Trophoblast cell (in vitro differentiated cells and primary cell): Measurements from ENCODE around the gene SPOCK1.

Source experiments
- DNase-seq, 2 donors: peaks; one replicate each; pipeline ENCODE4 v3.0.0-alpha.2; 2016
- H2AFZ ChIP-seq: 2 replicates; pipeline ENCODE4 v1.6.1; 2013; ENCODE audit warnings: low read length, moderate library complexity, mild to moderate bottlenecking; ENCODE audit not compliant: insufficient read depth, poor library complexity
- H2AK5ac ChIP-seq: 2 replicates; pipeline ENCODE4 v1.6.1; 2013; ENCODE audit warnings: mild to moderate bottlenecking, low read length
- H2BK120ac ChIP-seq: 2 replicates; pipeline ENCODE4 v1.6.1; 2013; ENCODE audit warnings: low read length, mild to moderate bottlenecking, moderate library complexity; ENCODE audit not compliant: insufficient read depth, poor library complexity
- H2BK12ac ChIP-seq: 2 replicates; pipeline ENCODE4 v1.6.1; 2013; ENCODE audit warnings: mild to moderate bottlenecking, low read length, moderate library complexity
- H2BK5ac ChIP-seq: 2 replicates; pipeline ENCODE4 v1.6.1; 2013; ENCODE audit warnings: low read length, low read depth, moderate library complexity, mild to moderate bottlenecking; ENCODE audit not compliant: poor library complexity
- H3K14ac ChIP-seq: 2 replicates; pipeline ENCODE4 v1.6.1; 2013; ENCODE audit warnings: mild to moderate bottlenecking, low read length
- H3K18ac ChIP-seq: 2 replicates; pipeline ENCODE4 v1.6.1; 2013; ENCODE audit warnings: mild to moderate bottlenecking, low read length
- H3K23ac ChIP-seq: 2 replicates; pipeline ENCODE4 v1.6.1; 2013; ENCODE audit warnings: low read length
- H3K27ac ChIP-seq: 2 replicates; pipeline ENCODE4 v1.5.1; 2013; ENCODE audit warnings: low read depth, mild to moderate bottlenecking, inconsistent platforms, low read length, moderate library complexity
- H3K27me3 ChIP-seq: 2 replicates; pipeline ENCODE4 v1.6.1; 2013; ENCODE audit warnings: inconsistent platforms, mild to moderate bottlenecking, low read length, moderate library complexity; ENCODE audit not compliant: insufficient read depth
- H3K36me3 ChIP-seq, 2 experiments: 1 replicate in 1 of 2; 2 replicates in 1 of 2; pipeline ENCODE4 v1.6.1; 2013; ENCODE audit warnings: low read length in 2 of 2, mild to moderate bottlenecking in 2 of 2, moderate library complexity in 1 of 2; ENCODE audit not compliant: insufficient read depth in 2 of 2, control insufficient read depth in 1 of 2
- H3K4ac ChIP-seq: 2 replicates; pipeline ENCODE4 v1.6.1; 2013; ENCODE audit warnings: low read depth, mild to moderate bottlenecking, low read length, moderate library complexity
- H3K4me1 ChIP-seq, 2 experiments: 1 replicate in 1 of 2; 2 replicates in 1 of 2; pipeline ENCODE4 v1.6.1; 2013; ENCODE audit warnings: low read length in 2 of 2, mild to moderate bottlenecking in 2 of 2, moderate library complexity in 1 of 2; ENCODE audit not compliant: insufficient read depth in 2 of 2, control insufficient read depth in 1 of 2
- H3K4me2 ChIP-seq: 2 replicates; pipeline ENCODE4 v1.6.1; 2013; ENCODE audit warnings: inconsistent platforms, mild to moderate bottlenecking, low read length, moderate library complexity
- H3K4me3 ChIP-seq: 2 replicates; pipeline ENCODE4 v1.5.1; 2013; ENCODE audit warnings: mild to moderate bottlenecking, low read depth, low read length, inconsistent platforms
- H3K79me1 ChIP-seq: one replicate; pipeline ENCODE4 v1.6.1; 2013; ENCODE audit warnings: low read length
- H3K79me2 ChIP-seq: 2 replicates; pipeline ENCODE4 v1.6.1; 2013; ENCODE audit warnings: low read length, mild to moderate bottlenecking; ENCODE audit not compliant: control insufficient read depth, insufficient read depth, poor library complexity
- H3K9ac ChIP-seq: 2 replicates; pipeline ENCODE4 v1.6.1; 2013; ENCODE audit warnings: mild to moderate bottlenecking, low read length
- H3K9me3 ChIP-seq: 2 replicates; pipeline ENCODE4 v1.6.1; 2013; ENCODE audit warnings: low read depth, mild to moderate bottlenecking, control low read depth, inconsistent platforms, low read length; ENCODE audit not compliant: insufficient read depth
- H4K12ac ChIP-seq: 2 replicates; pipeline ENCODE4 v1.6.1; 2013; ENCODE audit warnings: low read depth, mild to moderate bottlenecking, low read length, moderate library complexity
- H4K8ac ChIP-seq: 2 replicates; pipeline ENCODE4 v1.6.1; 2013; ENCODE audit warnings: low read depth, mild to moderate bottlenecking, low read length, moderate library complexity
- H4K91ac ChIP-seq: one replicate; pipeline ENCODE4 v1.6.1; 2013; ENCODE audit warnings: low read depth, mild to moderate bottlenecking, low read length, moderate library complexity
- WGBS: extraction: QIAGEN DNeasy Blood & Tissue Kit; methylation state at CpG from one replicate; pipeline ENCODE4 v1.1.7; 2013; ENCODE audit warnings: missing lambda C conversion rate; ENCODE audit not compliant: insufficient read length, insufficient coverage; ENCODE audit errors: extremely low coverage; 5-methylcytosine and 5-hydroxymethylcytosine counted together

Gene SPOCK1

DNA sequence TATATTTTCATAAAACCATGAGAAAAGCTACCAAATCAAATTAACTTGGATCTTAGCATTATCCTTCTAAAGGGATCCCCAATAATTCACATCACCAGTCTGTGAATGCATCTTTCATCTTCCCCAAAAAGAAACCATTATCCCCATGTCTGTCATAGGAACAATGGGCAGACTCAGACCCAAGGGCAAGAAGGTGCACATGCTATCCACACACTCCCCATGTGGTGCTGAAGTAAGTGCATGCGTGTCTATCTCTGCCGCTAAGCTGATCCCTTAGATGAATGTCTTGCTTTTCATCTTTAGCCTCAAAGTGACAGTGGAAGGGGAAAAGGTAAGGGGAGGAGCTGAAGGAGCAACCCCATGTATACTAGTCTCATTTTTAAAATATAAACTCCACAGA is 10.2 kb downstream of the SPOCK1 start:
- Histone ChIP-seq H3K4me1 (no peaks in the 10 kb centered on the region), H3K4ac (no peak overlapping the region)

DNA sequence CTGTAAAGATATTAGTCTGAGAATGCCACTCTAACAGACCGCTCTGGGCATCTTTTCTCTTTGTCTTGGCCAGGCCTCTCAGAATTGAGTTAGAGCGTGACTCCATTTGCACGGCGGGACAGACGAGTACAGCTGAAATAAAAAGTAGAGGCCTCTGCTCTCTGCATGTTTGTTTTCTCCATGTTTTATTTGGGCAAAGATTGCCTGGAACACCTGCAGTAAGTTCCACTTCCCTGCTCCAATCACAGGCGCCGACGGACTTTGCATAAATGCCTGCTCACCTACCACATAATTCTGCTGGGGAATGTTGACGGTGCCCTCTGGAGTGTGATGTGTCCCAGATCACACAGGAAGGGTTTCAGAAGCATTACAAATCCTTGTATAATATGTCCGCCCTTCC is 10.6 kb downstream of the SPOCK1 start:
- no CpG with 5 or more reads among the region's 10 CpGs for WGBS
- Histone ChIP-seq H2AK5ac (no peak overlapping the region), H4K8ac (no peak overlapping the region), H2BK12ac (no peak overlapping the region), H3K14ac (no peak overlapping the region), H3K4me1 (no peaks in the 10 kb centered on the region), H3K4me2 (no peak overlapping the region), H3K79me2 (no peaks in the 10 kb centered on the region), H2AFZ (no peak overlapping the region), H3K27me3 (no peaks in the 10 kb centered on the region), H3K27ac (no peak overlapping the region), H3K9ac (no peak overlapping the region), H3K4ac (no peak overlapping the region), H3K79me1 (no peaks in the 10 kb centered on the region), H2BK5ac (no peak overlapping the region), H3K4me3 (no peak overlapping the region), H4K91ac (no peak overlapping the region), H2BK120ac (no peak overlapping the region), H4K12ac (no peak overlapping the region), H3K36me3 (no peaks in the 10 kb centered on the region), H3K23ac (no peak overlapping the region), H3K18ac (no peak overlapping the region), H3K9me3 (no peaks in the 10 kb centered on the region)
- DNase-seq: no peak

More for the DNA sequence above, 10.2 kb downstream of the SPOCK1 start:
- Histone ChIP-seq H3K36me3 (no peaks in the 10 kb centered on the region), H3K18ac (no peak overlapping the region), H3K4me3 (no peak overlapping the region), H4K91ac (no peak overlapping the region), H2AK5ac (no peak overlapping the region), H3K27ac (no peak overlapping the region), H2BK12ac (no peak overlapping the region), H4K12ac (no peak overlapping the region), H3K79me2 (no peaks in the 10 kb centered on the region), H4K8ac (no peak overlapping the region), H3K4me2 (no peak overlapping the region), H3K9ac (no peak overlapping the region), H3K23ac (no peak overlapping the region), H2AFZ (no peak overlapping the region), H2BK5ac (no peak overlapping the region), H3K27me3 (no peaks in the 10 kb centered on the region), H3K9me3 (no peaks in the 10 kb centered on the region), H3K14ac (no peak overlapping the region), H3K79me1 (no peaks in the 10 kb centered on the region), H2BK120ac (no peak overlapping the region)
- WGBS: no CpG with 5 or more reads among the region's 2 CpGs
- DNase-seq: no peak

GRCh38 chr5:137487600-137487999 is 11.5 kb downstream of the SPOCK1 start:
- Histone ChIP-seq H4K12ac (no peak overlapping the region), H4K91ac (no peak overlapping the region), H2AFZ (no peak overlapping the region), H3K18ac (no peak overlapping the region), H3K79me2 (no peaks in the 10 kb centered on the region), H3K27ac (no peak overlapping the region), H3K79me1 (no peaks in the 10 kb centered on the region), H3K4me2 (no peak overlapping the region), H3K36me3 (no peaks in the 10 kb centered on the region), H4K8ac (no peak overlapping the region), H3K27me3 (no peaks in the 10 kb centered on the region), H2AK5ac (no peak overlapping the region), H3K4me1 (no peaks in the 10 kb centered on the region), H3K9ac (no peak overlapping the region), H2BK120ac (no peak overlapping the region), H3K14ac (no peak overlapping the region), H3K4me3 (no peak overlapping the region), H3K9me3 (no peaks in the 10 kb centered on the region), H3K4ac (no peak overlapping the region), H3K23ac (no peak overlapping the region), H2BK5ac (no peak overlapping the region), H2BK12ac (no peak overlapping the region)
- no peak for DNase-seq
- no CpG with 5 or more reads among the region's 1 CpG for WGBS

- Histone ChIP-seq H3K4me2 (no peak overlapping the region), H3K27me3 (no peaks in the 10 kb centered on the region), H3K27ac (no peak overlapping the region), H3K14ac (no peak overlapping the region), H2AK5ac (no peak overlapping the region), H3K18ac (no peak overlapping the region), H3K4me1 (no peaks in the 10 kb centered on the region), H3K79me2 (no peaks in the 10 kb centered on the region), H4K8ac (no peak overlapping the region), H2AFZ (no peak overlapping the region), H3K36me3 (no peaks in the 10 kb centered on the region), H3K9ac (no peak overlapping the region), H2BK5ac (no peak overlapping the region), H4K91ac (no peak overlapping the region), H3K79me1 (no peaks in the 10 kb centered on the region), H3K4ac (no peak overlapping the region), H3K23ac (no peak overlapping the region), H2BK120ac (no peak overlapping the region), H4K12ac (no peak overlapping the region), H2BK12ac (no peak overlapping the region), H3K9me3 (no peaks in the 10 kb centered on the region), H3K4me3 (no peak overlapping the region)
- DNase-seq: no peak
- WGBS: no CpG with 5 or more reads among the region's 2 CpGs
Observed at GRCh38 chr5:137486707-137487106, 12.4 kb downstream of the SPOCK1 start.
